DND-41 (cell line): Measurements from ENCODE around the gene SEC16B.

Experiments
- CTCF ChIP-seq: IDR thresholded peaks from 2 replicates; pipeline ENCODE4 v1.5.1; 2012; ENCODE audit warnings: borderline replicate concordance, low read length, moderate library complexity, mild to moderate bottlenecking; ENCODE audit not compliant: poor library complexity, severe bottlenecking; ENCODE audit errors: extremely low read depth
- EZH2 ChIP-seq: IDR thresholded peaks from 3 replicates; pipeline ENCODE4 v1.6.1; 2012; ENCODE audit warnings: borderline replicate concordance, low read depth, mild to moderate bottlenecking, moderate library complexity, low read length, inconsistent platforms; ENCODE audit not compliant: severe bottlenecking

GRCh38 chr1:178011465-178011828, 41.6 kb upstream of the SEC16B start:
- TF ChIP-seq CTCF (no peak), EZH2 (no peak)
